GOT3 (cell line): ENCODE data around the gene ERCC2.
"Not testable (repeated sequence)": the region's sequence is repeated elsewhere in the genome, so short reads cannot be mapped to it uniquely, and the experiment has no call there.

Source experiments
- DNase-seq: peaks from one replicate; lab custom pipeline; 2025; ENCODE audit warnings: mixed read lengths; lab: John Stamatoyannopoulos, UW

ERCC2 gene

DNA sequence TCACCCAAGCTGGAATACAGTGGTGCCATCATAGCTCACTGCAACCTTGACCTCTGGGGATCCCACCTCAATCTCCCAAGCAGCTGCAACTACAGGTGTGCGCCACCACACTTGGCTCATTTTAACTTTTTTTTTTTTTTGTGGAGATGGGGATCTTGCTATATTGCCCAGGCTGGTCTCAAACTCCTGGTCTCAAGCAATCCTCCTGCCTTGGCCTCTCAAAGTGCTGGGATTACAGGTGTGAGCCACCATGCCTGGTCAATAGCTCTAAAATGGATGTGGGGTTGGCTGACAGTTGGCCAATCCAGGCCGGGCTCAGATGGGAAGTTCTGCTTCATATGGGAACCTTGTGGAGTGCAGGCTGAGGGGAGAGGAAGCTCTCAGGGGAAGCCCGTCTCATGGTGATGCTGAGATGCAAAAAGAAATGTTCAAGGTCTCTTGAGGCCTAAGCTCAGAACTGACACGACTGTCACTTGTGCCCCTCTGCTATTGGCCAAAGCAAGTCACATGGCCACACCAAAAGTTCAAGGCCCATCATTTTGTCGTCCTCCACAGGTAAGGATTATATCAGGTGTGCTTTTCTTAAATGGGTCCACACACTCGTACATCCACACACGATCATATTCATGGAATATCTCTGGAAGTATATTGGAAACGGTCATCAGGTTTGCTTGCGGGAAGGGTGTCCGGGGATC lies 36.6 kb downstream of the ERCC2 start:
- DNase-seq, result no peak

DNA sequence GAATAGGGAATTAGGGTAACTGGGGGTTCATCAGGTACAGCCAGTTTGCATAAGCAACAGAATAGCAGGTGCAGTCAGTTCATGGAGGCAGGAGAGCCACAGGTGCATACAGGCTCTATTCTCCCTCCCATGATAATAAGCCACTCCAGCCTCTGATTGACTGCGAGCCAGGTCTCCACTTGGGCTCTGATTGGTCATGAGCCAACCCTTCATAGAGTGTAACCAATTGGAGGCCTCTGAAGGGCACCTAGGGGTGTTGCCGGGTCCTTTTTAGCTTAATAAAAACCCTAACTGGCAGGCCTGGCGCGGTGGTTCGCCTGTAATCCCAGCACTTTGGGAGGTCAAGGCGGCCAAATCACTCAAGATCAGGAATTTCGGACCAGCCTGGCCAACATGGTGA lies 39.0 kb downstream of the ERCC2 start:
- no peak for DNase-seq

DNA sequence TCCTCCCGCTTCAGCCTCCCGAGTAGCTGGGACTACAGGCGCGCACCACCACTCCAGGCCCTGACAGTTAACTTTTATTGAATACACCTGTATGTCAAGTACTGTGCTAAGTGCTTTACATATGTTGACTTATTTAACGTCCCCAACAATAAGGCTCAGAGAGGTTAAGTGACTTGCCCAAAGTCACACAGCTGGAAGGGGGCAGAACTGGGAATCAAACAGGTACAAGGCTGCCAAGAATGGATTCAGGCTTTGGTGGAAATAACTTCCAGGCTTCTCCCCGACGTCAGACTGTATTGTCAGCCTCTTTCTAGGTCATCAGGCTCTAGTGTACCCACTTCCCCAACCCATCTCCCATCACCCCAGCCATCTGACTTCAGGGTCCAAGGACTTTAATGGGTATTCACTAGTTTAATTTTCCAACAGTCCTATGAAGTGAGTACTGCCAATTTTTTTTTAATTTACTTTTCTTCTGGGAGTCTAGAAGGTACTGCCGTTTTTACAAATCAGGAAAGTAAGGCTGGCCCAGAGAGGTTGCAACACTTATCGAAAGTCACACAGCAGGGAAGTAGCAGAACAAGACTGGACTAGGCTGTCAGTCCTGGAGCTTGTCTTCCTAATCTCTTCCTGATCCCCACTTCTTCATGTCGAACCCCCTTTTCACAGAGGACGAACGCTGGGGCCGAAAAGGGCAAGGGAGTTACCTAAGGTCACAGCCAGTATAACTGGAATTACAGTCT lies 42.8 kb downstream of the ERCC2 start:
- DNase-seq, result no peak

DNA sequence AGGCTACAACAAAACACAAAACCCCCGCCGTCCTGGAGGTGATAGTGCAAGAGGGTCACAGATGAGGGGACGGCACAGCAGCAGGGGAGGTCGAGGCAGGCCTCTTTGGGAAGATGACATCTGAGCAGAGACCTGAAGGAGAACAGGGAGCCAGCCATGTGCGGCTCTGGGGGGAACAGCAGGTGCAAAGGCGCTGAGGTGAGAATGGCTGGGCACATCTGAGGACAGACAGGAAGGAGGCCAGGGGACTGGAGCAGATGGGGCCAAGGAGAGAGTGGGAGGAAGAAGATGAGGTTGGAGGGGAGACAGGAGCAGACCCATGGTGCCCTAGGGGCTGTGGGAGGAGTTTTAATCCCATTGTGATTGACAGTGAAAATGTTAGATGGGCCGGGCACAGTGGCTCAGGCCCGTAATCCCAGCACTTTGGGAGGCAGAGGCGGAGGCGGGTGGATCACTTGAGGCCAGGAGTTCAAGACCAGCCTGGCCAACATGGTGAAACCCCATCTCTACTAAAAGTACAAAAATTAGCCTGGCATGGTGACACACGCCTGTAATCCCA lies 45.9 kb downstream of the ERCC2 start:
- no peak for DNase-seq

DNA sequence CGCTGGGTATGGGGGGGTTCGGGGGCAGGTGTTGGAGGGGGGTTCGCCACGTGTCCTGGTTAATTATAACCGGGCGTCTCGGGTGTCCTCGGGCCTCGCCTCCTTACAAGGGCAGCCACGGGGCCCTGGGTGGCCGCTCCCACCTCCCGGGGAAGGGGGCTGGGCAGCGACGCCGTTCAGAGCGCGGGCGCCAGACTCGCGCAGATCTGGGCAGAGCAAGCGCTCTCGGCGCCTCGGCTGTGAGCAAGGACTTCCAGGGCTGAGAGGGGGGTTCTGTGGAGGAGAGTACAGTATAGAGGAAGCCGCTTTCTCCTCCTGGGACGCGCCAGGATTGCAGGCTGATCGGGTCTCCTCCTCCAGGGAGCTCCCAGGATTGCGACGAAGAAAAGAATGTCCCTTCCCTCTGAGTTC lies 46.7 kb downstream of the ERCC2 start:
- DNase-seq, result no peak

DNA sequence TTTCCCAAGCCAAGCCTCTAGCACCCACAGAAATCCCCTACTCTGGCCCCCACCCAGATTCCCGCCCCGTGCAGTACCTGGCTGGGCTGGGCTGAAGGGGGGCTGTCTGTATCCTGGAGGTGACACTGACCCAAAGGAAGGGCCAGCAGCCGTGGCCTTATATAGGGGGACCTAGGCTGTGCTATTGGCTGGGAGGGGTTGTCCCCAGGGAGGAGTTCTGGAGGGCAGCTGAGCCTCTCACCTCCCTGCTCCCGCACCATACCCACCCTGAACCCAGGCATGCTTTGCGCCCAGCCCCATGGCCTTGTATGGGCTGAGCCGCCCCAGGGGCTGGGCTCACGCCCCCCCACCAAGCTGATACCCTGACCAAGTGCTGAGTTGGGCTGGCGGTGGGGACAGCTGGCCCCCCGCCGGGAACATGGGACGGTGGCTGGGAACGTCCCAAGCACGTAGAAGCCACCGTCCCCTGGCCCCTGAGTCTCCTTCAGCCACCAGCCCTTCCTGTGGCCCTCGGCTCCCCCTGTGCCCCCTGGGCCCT lies 47.6 kb downstream of the ERCC2 start, which contains the start of gene CKM:
Gene CKM, minus strand, starts transcription at position 132 of the 538 bp plus-strand sequence. CDS start 3,162 bp downstream, outside the sequence.
- DNase-seq, result no peak

DNA sequence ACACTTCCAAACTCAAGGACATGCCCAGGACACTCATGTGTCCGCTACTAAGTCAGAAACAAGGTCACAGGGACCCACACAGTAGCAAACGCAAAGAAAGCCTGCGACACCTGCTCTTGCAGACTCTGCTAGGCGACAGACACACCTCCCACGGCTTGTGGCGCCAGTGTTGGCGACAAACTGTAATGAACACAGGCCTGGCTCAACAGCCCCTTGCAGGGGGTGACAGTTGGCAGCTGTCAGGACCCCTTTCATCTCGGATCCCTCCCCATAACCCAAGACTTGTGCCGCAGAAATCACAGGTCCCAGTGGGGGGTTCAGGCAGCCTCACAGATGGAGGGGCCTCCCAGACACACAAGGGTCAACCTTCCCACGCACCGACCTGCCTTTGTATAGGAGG lies 48.1 kb downstream of the ERCC2 start:
- DNase-seq, result no peak

DNA sequence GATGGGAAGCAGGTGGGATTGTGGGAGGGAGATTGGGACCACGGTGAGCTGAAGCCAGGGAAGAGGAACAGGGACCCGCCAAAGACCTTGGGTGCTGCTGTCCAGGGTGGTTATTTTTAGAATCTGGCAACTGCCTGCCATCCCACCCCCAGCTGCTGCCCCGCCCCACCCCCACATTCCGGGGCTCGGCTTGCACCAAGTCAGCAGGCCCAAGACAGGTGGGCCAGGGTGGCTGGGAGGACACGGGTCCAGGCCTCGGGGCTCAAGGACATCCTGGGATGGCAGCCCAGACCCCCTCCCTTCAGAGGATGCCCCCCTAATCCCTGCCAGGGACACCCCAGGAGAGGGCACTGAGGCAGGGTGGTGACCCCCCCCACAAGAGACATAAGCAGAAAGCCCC lies 48.5 kb downstream of the ERCC2 start:
- no peak for DNase-seq

DNA sequence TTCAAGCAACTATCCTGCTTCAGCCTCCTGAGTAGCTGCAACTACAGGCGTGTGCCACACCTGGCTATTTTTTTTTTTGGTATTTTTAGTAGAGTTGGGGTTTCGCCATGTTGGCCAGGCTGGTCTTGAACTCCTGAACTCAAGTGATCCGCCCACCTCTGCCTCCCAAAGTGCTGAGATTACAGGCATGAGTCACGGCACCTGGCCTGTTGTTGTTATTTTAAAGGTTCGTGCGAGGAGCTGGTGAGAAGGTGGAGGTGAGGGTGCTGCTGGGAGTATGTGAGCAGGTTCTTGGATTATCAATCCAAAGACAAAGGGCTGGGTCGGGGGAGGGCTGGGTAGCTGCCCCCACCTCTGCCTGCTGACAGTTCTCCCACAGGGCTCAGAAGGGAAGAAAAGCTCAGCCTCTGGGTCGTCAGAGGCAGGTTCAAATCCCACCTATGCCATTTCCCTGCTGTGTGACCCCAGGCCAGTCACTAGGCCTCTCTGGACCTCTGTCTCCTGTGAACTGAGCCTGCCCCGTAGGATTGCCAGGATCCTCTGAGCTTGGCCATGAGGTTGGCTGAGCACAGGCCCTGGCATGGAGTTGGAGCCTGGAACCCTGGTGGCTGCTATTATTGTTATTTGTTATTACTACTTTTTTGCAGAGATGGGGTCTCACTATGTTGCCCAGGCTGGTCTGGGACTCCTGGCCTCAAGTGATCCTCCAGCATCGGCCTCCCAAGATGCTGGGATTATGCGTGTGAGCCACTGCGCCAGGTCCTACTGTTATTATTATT lies 49.2 kb downstream of the ERCC2 start:
- no peak for DNase-seq

DNA sequence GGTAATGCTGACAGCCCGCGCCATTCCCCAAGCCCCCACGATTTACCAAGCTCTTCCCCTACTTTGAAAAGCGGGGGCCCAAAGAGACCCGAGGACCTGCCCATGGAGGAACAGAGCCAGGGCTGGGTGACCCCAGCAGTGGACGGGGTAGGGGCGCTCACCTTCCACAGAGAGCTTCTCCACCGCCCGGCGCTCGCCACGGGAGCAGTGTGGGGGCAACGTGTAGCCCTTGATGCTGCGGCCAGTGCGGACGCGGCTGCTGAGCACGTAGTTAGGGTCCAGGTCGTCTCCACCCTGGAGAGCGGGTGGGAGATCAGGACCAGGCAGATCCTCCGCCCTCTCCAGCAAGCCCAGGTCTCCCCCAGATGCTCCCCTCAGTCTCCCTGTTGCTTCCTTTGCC lies 55.1 kb downstream of the ERCC2 start:
- DNase-seq, result no peak

DNA sequence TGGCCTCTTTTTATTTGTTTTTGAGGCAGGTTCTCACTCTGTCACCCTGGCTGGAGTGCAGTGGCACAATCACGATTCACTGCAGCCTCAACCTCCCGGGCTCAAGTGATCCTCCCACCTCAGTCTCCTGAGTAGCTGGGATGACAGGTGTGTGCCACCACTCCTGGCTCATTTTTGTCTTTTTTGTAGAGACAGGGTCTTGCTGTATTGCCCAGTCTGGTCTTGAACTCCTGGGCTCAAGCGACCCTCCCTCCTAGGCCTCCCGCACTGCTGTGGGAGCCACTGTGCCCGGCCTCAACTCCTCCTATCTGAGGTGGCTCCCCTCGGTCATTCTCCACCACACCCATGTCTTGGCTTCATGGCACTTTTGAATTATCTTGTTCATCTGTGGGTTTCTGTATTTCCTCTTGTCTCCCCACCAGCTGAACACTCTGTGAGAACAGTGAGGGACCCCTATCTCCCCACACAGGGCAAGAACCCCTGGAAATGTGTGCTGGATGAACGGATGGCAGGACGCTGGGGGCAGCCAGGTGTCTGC lies 55.6 kb downstream of the ERCC2 start:
- no peak for DNase-seq

DNA sequence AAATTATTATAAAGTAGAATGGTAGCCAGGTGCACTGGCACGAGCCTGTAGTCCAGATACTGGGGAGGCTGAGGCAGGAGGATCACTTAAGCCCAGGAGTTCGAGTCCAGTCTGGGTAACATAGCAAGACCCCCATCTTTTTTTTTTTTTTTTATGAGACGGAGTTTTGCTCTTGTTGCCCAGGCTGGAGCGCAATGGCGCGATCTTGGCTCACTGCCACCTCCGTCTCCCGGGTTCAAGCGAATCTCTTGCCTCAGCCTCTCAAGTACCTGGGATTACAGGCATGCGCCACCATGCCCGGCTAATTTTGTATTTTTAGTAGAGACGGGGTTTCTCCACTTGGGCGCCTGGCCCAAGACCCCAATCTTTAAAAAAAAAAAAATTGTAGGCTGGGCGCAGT lies 58.1 kb downstream of the ERCC2 start:
- DNase-seq, result not testable (repeated sequence)

DNA sequence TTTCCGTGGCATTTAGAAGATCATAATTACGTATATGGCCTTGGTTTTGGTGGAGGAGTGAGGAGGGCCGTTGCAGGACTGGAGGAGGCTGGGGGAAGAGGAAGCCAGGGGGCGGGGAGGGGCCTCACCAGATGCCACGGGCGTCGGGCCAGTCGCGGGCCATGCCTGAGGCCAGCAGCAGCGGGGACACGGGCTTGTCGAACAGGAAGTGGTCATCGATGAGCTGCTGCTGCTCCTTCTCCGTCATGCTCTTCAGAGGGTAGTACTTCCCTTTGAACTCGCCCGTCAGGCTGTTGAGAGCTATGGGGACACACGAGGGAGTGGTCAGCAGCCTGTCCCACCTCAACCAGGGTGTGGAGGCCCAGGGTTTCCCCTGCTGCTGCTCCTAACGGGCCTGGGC lies 58.8 kb downstream of the ERCC2 start:
- no peak for DNase-seq

DNA sequence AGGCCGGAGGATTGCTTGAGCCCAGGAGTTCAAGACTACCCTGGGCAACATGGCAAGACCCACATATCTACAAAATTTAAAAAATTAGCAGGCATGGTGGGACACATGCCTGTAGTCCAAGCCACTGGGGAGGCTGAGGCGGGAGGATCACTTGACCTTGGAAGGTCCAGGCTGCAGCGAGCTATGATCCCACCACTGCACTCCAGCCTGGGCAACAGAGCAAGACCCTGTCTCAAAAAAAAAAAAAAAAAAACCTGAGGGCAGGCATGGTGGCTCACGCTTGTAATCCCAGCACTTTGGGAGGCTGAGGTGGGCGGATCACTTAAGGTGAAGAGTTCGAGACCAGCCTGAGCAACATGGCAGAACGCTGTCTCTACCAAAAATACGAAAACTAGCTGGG lies 61.1 kb downstream of the ERCC2 start:
- DNase-seq, result not testable (repeated sequence)

DNA sequence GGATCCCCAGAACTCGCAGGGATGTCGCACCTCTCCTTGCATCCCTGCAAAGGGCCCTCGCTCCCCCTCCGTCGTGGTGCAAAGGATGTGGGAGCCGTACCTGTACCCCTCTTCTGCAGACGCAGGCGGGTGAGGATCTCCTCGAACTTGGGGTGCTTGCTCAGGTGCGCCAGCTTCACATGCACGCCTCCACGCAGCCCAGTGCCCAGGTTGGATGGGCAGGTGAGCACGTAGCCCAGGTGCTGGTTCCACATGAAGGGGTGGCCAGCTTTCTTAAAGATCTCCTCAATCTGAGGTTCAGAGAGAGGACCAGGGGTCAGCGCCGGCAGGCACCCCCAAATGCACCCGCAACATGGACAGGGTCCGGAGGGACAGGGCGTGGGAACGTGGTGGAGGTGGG lies 63.0 kb downstream of the ERCC2 start:
- DNase-seq, result no peak

DNA sequence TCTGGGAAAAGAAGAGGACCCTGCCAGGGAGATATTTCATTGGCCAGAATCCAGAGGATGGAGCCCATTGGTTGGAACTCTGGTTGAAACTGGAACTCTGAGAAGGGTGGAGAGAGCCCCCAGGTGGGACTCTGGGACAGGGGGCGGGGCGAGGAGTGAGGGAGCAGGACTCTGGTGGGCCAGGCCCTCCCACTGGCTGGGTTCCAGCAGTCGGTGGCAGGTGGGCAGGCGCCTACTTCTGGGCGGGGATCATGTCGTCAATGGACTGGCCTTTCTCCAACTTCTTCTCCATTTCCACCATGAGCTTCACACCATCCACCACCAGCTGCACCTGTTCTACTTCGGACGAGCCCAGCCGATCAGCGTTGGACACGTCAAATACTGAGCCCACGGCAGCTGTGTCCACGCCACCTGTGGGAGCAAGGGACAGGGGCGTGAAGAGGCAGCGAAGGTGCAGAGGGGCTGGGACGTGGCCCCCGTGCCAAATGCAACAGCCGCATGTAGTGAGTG lies 63.8 kb downstream of the ERCC2 start:
- DNase-seq, result no peak

DNA sequence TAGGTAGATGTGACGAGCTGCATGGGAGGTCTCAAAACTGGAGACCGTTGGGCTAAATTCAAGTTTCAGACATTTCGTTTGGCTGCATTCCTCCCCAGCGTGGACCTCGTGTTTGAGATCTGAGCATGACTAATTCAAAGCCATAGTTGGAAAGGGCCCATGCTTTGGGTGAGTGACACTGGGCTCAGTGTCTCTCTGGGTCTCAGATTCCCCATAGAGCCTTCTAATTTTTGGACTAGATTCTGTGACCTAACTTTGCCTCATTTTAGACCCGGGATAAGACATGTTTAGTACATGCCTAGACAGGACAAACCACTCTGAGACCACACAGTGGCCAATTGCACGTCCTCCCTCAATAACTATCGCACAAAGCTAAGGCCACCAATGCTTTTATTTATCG lies 64.3 kb downstream of the ERCC2 start:
- DNase-seq, result no peak

DNA sequence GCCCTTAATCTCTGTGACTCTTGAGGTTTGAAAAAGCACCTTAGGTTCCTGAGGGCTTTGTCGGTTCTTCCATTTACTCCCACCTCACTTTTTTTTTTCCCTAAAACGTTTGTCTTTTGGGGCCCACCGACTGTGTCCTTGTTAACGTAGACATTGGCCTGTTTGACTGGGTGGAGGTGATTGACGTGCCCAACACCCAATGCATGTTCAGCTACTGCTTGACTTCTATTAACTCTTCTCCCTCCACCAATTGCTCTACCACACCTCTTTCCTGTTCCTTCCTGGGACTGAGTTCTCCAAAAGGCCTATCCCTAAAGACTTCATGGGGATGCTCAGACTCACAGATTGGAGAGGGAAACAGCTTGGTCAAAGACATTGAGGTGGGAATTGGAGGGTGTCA lies 65.0 kb downstream of the ERCC2 start:
- no peak for DNase-seq

DNA sequence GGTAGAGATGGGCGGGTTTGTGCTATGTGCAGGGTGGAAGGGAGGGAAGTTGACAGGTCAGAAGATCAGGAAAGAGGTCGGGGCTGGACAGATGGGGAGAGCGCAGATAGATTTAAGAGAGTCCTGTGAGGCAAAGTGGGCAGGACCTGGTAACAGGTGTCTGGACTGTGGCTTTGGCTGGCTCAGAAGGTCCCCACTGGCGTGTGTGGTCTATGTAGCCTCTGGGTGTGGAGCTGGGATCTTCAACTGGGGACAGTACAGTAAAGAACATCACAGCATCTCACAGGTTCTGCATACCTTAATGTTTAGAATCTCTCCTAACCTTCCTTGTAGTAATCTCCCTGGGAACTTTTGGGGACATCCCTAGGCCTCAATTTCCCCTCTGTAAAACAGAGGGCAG lies 65.4 kb downstream of the ERCC2 start:
- DNase-seq, result no peak

DNA sequence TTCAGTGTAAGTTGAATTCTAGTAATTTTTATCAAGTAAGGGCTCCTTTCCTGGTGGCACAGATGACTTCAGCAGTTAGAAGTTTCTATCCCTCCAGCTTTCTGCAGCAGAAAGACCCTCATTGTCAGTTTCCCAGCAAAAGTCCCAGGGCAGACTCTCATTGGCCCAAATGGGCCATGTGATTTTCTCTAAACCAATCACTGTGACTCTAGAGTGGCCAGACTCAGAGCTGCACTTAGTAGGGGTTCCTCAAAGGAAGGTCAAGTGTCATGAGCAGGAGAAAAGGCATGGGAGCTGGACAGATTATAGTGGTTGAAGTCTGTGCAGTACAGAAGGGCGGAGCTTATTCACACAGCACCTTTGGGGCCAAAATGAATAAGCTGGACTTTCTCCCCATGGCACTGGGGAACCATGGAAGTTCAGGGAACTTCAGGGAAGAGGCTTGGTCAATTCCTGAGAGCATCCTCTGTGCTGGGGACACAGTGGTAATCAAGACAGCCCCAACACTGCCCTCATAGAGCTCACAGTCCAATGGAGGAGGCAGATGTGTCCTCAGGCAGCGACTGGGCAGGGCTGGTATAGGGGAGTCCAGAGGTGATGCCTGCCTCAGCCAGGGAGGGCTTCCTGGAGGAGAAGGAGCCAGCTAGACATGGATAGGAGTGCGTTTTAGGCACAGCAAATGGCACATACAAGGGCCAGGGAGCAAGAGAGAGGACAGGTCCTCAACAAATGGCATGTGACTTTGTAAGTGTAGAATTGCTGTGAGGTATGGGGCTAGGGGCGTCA lies 66.0 kb downstream of the ERCC2 start:
- DNase-seq, result no peak
